Heart right ventricle (tissue), 16 donors: Measurements from ENCODE around the gene CLEC2D. TPM values are rescaled to one million over a fixed set of nuclear protein-coding genes. Genes with fewer than 3 reads are reported as not detected.

Source experiments
- ATAC-seq, 8 donors: fragments of 200-7000 bp; cut with Tn5 transposase; one replicate each; pipeline ENCODE4 v1.9.1; 2020; ENCODE audit warnings: mild to moderate bottlenecking in 8 of 8, moderate library complexity in 8 of 8, moderate number of reproducible peaks in 1 of 8
- DNase-seq, 2 donors: peaks; one replicate each; pipeline ENCODE4 v3.0.0-alpha.2; 2020
- H3K27ac ChIP-seq, 10 donors: fragments of 200-600 bp; sonication (generic) in 2 of 10; one replicate each; pipeline versions ENCODE4 v1.5.0 to v1.8.0; 2020 to 2022; ENCODE audit warnings: mild to moderate bottlenecking in 3 of 10
- H3K27me3 ChIP-seq, 7 donors: fragments of 200-600 bp; one replicate each; pipeline ENCODE4 v1.8.0; 2021 to 2022; ENCODE audit warnings: mild to moderate bottlenecking in 2 of 7
- H3K36me3 ChIP-seq, 9 donors: fragments of 200-600 bp; sonication (generic) in 1 of 9; one replicate each; pipeline versions ENCODE4 v1.5.0 to v1.8.0; 2020 to 2022; ENCODE audit warnings: mild to moderate bottlenecking in 2 of 9
- H3K4me1 ChIP-seq, 9 donors: fragments of 200-600 bp; sonication (generic) in 1 of 9; one replicate each; pipeline versions ENCODE4 v1.5.0 to v1.8.0; 2020 to 2022; ENCODE audit warnings: mild to moderate bottlenecking in 4 of 9
- H3K4me3 ChIP-seq, 10 donors: fragments of 200-600 bp; sonication (generic) in 2 of 10; one replicate each; pipeline versions ENCODE4 v1.5.0 to v1.8.0; 2020 to 2022; ENCODE audit warnings: mild to moderate bottlenecking in 7 of 10, moderate library complexity in 2 of 10
- H3K9me3 ChIP-seq, 11 donors: fragments of 200-600 bp in 10 of 11; sonication (generic) in 2 of 11; one replicate each; pipeline versions ENCODE4 v1.5.0 to v1.8.0; 2013 to 2022; ENCODE audit warnings: mild to moderate bottlenecking in 2 of 11, control low read depth in 1 of 11, moderate library complexity in 1 of 11
- CTCF ChIP-seq, 9 donors: fragments of 200-600 bp; sonication (generic) in 2 of 9; IDR thresholded peaks; one replicate each; pipeline versions ENCODE4 v1.5.0 to v1.8.0; 2021 to 2022; ENCODE audit warnings: antibody characterized with exemption in 9 of 9, mild to moderate bottlenecking in 5 of 9, moderate library complexity in 1 of 9
- WGBS, 2 donors: extraction: QIAGEN DNeasy Blood & Tissue Kit; methylation state at CpG; one replicate each; pipeline ENCODE4 v1.1.7; 2013; ENCODE audit warnings: inconsistent platforms in 1 of 2; 5-methylcytosine and 5-hydroxymethylcytosine counted together
- intact Hi-C, 10 donors: fragments of 100-400 bp; cut with DNase I; formaldehyde crosslinking; loops; one replicate each; pipeline versions ENCODE4 v1.11.1 to v1.14.2; 2022
- polyA plus RNA-seq, 2 donors: library from polyadenylated mRNA; stranded (reverse); fragments of 200-250 nt; gene quantifications; one replicate each; pipeline ENCODE4 v1.2.3, GENCODE V29; 2013
- total RNA-seq, 10 donors: library from RNA; stranded (reverse); fragmentation: NEBNext Ultra II Directional in 3 of 10; extraction: Animal tissue kit (Norgen Biotek cat#: 25700) in 3 of 10; gene quantifications; one replicate each; pipeline versions ENCODE4 v1.2.1 to v1.2.4, GENCODE V29; 2021 to 2023
- donor health status: Arrhythmogenic right ventricular cardiomyopathy.
- donor health status: ischemic (EF 13 %, LVEDD 7.1; RV severe dilation, severe dysfunction).
- donor health status: healthy with polysubstance abuse.
- donor health status: DM: no; HTN: yes; CAD: no.
- donor health status: DM: no; HTN: no; CAD: no.
- donor health status: ischemic (EF 25% LVEDD 6.9; RV normal size, moderate dysfunction).
- donor health status: ischemic (EF 25% LVEDD 5.7; RV mildly dilated, moderate dysfunction).
- donor health status: healthy.
- donor health status: DM: yes; HTN: yes; CAD: no.
- donor health status: Ischemic cardiomyopathy.
- donor health status: ischemic (EF 35%, LVEDD 5.7; RV mildly dilated, moderate dysfunction).
- donor health status: nonischemic (EF 11% LVEDD 7.7; RV severe dilation, severe dysfunction).
- donor health status: DM: yes; HTN: yes; CAD: no.
- donor health status: PGD.
- donor health status: ischemic (EF 29% LVEDD 5.4; RV normal size, mild dysfunction).
- donor health status: nonischemic (EF 23%, LVEDD 6.1; RV moderate dilation, normal function).

CLEC2D gene
- total and polyA plus RNA-seq, 12 donors: 1.2 to 15.6 (median 3.2) TPM

GRCh38 chr12:9706086-9706685, 36.7 kb downstream of the CLEC2D start:
- peak overlapping the region in 1 of 10 donors; percentile 9 for H3K27ac ChIP-seq
- H3K27me3 ChIP-seq: no peaks in the 10 kb centered on the region
- ATAC-seq (no peak), DNase-seq (no peak)
- peaks cover 0 to 49% (median 3%) of the 10 kb centered on the region in 9 donors for H3K4me1 ChIP-seq
- no peaks in the 10 kb centered on the region for H3K36me3 ChIP-seq
- no peak overlapping the region for H3K4me3 ChIP-seq
- peaks cover 0 to 19% (median 0%) of the 10 kb centered on the region in 11 donors for H3K9me3 ChIP-seq
- intact Hi-C loops: loop anchor here in 8 of 10 donors (5.0 to 10.0 kb wide), 4 partner anchors 69 to 374 kb away; no protein-coding TSS in a partner anchor
- no peak for TF ChIP-seq CTCF (IDR thresholded peaks at IDR 0.05)

GRCh38 chr12:9707356-9707755, 37.8 kb downstream of the CLEC2D start:
- no peak for TF ChIP-seq CTCF (IDR thresholded peaks at IDR 0.05)
- no peak for DNase-seq
- Histone ChIP-seq H3K27me3 (no peaks in the 10 kb centered on the region), H3K27ac (peak overlapping the region in 1 of 10 donors; percentile 81), H3K4me3 (no peak overlapping the region), H3K36me3 (no peaks in the 10 kb centered on the region), H3K9me3 (peaks cover 0 to 11% (median 0%) of the 10 kb centered on the region in 11 donors), H3K4me1 (peaks cover 0 to 38% (median 0%) of the 10 kb centered on the region in 9 donors)
- intact Hi-C loops: loop anchor here in 8 of 10 donors (5.0 to 10.0 kb wide), 4 partner anchors 70 to 375 kb away; no protein-coding TSS in a partner anchor
- ATAC-seq: no peak

GRCh38 chr12:9707864-9708808, 38.6 kb downstream of the CLEC2D start:
- Histone ChIP-seq H3K36me3 (no peaks in the 10 kb centered on the region), H3K27ac (peak overlapping the region in 1 of 10 donors; percentile 81), H3K9me3 (peaks cover 0 to 8% (median 0%) of the 10 kb centered on the region in 11 donors), H3K4me1 (peaks cover 0 to 30% (median 0%) of the 10 kb centered on the region in 9 donors), H3K27me3 (no peaks in the 10 kb centered on the region), H3K4me3 (no peak overlapping the region)
- DNase-seq (peak; percentile 24 to 50), ATAC-seq (peak in 7 of 8 donors; percentile 50 to 83 (median 69))
- 63 to 70% methylated on average over 12 of the region's 12 CpGs for WGBS, 2 donors
- peak; percentile 58 to 83 (median 79) for TF ChIP-seq CTCF (IDR thresholded peaks at IDR 0.05)
- intact Hi-C loops: loop anchor here (1.0 to 10.0 kb wide), 7 partner anchors 71 to 376 kb away; no protein-coding TSS in a partner anchor

- H3K36me3 ChIP-seq: no peaks in the 10 kb centered on the region
- no peak for TF ChIP-seq CTCF (IDR thresholded peaks at IDR 0.05)
- DNase-seq: no peak
- no peak overlapping the region for H3K27ac ChIP-seq
- no peaks in the 10 kb centered on the region for H3K27me3 ChIP-seq
- peaks cover 0 to 8% (median 0%) of the 10 kb centered on the region in 11 donors for H3K9me3 ChIP-seq
- H3K4me3 ChIP-seq: no peak overlapping the region
- H3K4me1 ChIP-seq: peaks cover 0 to 30% (median 0%) of the 10 kb centered on the region in 9 donors
- WGBS, 2 donors: 86 to 89% methylated on average over 3 of the region's 3 CpGs
- ATAC-seq: no peak
- intact Hi-C loops: loop anchor here (1.0 to 10.0 kb wide), 7 partner anchors 72 to 377 kb away; no protein-coding TSS in a partner anchor
These were observed 39.3 kb downstream of the CLEC2D start for GRCh38 chr12:9708853-9709252.
